Astrocyte (in vitro differentiated cells and primary cell): ENCODE measurements around the gene N4BP2. TPM values are rescaled to one million over a fixed set of nuclear protein-coding genes. Genes with fewer than 3 reads are reported as not detected.

Source experiments
- DNase-seq: peaks from one replicate; pipeline ENCODE4 v3.0.0-alpha.2; 2010; ENCODE audit warnings: low read depth
- FAIRE-seq: peaks from 2 replicates; lab custom pipeline; 2011; peaks lifted over from hg19 to GRCh38; lab: Jason Lieb, UNC
- H2AFZ ChIP-seq: 2 replicates; pipeline ENCODE4 v1.6.0; 2012; ENCODE audit warnings: low read depth, low read length, inconsistent platforms
- H3K27ac ChIP-seq: 2 replicates; pipeline ENCODE4 v1.5.1; 2011; ENCODE audit warnings: low read depth, low read length, inconsistent platforms
- H3K27me3 ChIP-seq: 2 replicates; pipeline ENCODE4 v1.6.0; 2011; ENCODE audit warnings: low read length, inconsistent platforms; ENCODE audit not compliant: insufficient read depth
- H3K36me3 ChIP-seq: 2 replicates; pipeline ENCODE4 v1.5.1; 2011; ENCODE audit warnings: low read length, inconsistent platforms; ENCODE audit not compliant: insufficient read depth
- H3K4me1 ChIP-seq: 2 replicates; pipeline ENCODE4 v1.5.1; 2011; ENCODE audit warnings: low read length, inconsistent platforms; ENCODE audit not compliant: insufficient read depth
- H3K4me2 ChIP-seq: 2 replicates; pipeline ENCODE4 v1.6.0; 2012; ENCODE audit warnings: low read length, inconsistent platforms
- H3K4me3 ChIP-seq: 2 replicates; pipeline ENCODE4 v1.5.1; 2011; ENCODE audit warnings: low read depth, mild to moderate bottlenecking, low read length, inconsistent platforms; ENCODE audit not compliant: insufficient read depth
- H3K79me2 ChIP-seq: 2 replicates; pipeline ENCODE4 v1.6.0; 2012; ENCODE audit warnings: mild to moderate bottlenecking, low read length, inconsistent platforms; ENCODE audit not compliant: insufficient read depth
- H3K9ac ChIP-seq: 2 replicates; pipeline ENCODE4 v1.6.0; 2012; ENCODE audit warnings: mild to moderate bottlenecking, low read length, inconsistent platforms
- H3K9me3 ChIP-seq: 2 replicates; pipeline ENCODE4 v1.5.1; 2012; ENCODE audit warnings: low read depth, mild to moderate bottlenecking, low read length, inconsistent platforms; ENCODE audit not compliant: insufficient read depth
- H4K20me1 ChIP-seq: 2 replicates; pipeline ENCODE4 v1.6.0; 2012; ENCODE audit warnings: low read length, inconsistent platforms; ENCODE audit not compliant: insufficient read depth
- H3K27ac Mint-ChIP-seq: one replicate; pipeline ENCODE4 v1.8.0; 2021; ENCODE audit warnings: mild to moderate bottlenecking, mixed read lengths; ENCODE audit not compliant: unreplicated experiment
- H3K27me3 Mint-ChIP-seq: one replicate; pipeline ENCODE4 v1.8.0; 2021; ENCODE audit warnings: low read depth, mixed read lengths; ENCODE audit not compliant: unreplicated experiment
- H3K36me3 Mint-ChIP-seq: one replicate; pipeline ENCODE4 v1.8.0; 2021; ENCODE audit warnings: low read depth, mixed read lengths; ENCODE audit not compliant: unreplicated experiment
- H3K4me1 Mint-ChIP-seq: one replicate; pipeline ENCODE4 v1.8.0; 2021; ENCODE audit warnings: low read depth, mixed read lengths; ENCODE audit not compliant: unreplicated experiment
- H3K4me3 Mint-ChIP-seq: one replicate; pipeline ENCODE4 v1.8.0; 2021; ENCODE audit warnings: mild to moderate bottlenecking, moderate library complexity, mixed read lengths; ENCODE audit not compliant: unreplicated experiment
- H3K9me3 Mint-ChIP-seq: one replicate; pipeline ENCODE4 v1.8.0; 2021; ENCODE audit warnings: mild to moderate bottlenecking, mixed read lengths; ENCODE audit not compliant: unreplicated experiment
- CTCF ChIP-seq: IDR thresholded peaks from 2 replicates; pipeline ENCODE4 v1.5.1; 2011; ENCODE audit warnings: low read depth, mild to moderate bottlenecking, inconsistent platforms, low read length, moderate library complexity; ENCODE audit not compliant: insufficient read depth
- EZH2 ChIP-seq: IDR thresholded peaks from 2 replicates; pipeline ENCODE4 v1.6.1; 2012; ENCODE audit warnings: mild to moderate bottlenecking, low read length, inconsistent platforms; ENCODE audit not compliant: insufficient read depth
- total RNA-seq: library from RNA; stranded (reverse); gene quantifications from 2 replicates; pipeline ENCODE4 v1.2.1, GENCODE V29; 2021

N4BP2 gene
- total RNA-seq, 1 donor from 2014 or later: 14.5 TPM

GRCh38 chr4:40121515-40121914 lies 64.9 kb downstream of the N4BP2 start:
- Histone ChIP-seq H3K4me2 (peak overlapping the region; percentile 68), H3K27ac (peak overlapping the region; percentile 71), H4K20me1 (no peaks in the 10 kb centered on the region), H3K9ac (peak overlapping the region; percentile 50), H3K9me3 (no peaks in the 10 kb centered on the region), H3K79me2 (no peaks in the 10 kb centered on the region), H3K27me3 (no peaks in the 10 kb centered on the region), H3K36me3 (peaks cover 4% of the 10 kb centered on the region), H3K4me3 (no peak overlapping the region), H3K4me1 (peaks cover 14% of the 10 kb centered on the region), H2AFZ (peak overlapping the region; percentile 32)
- DNase-seq (peak; percentile 87), FAIRE-seq (peak; percentile 64)
- H3K36me3 Mint-ChIP-seq: no peaks in the 10 kb centered on the region
- peaks cover 18% of the 10 kb centered on the region for H3K4me1 Mint-ChIP-seq
- H3K4me3 Mint-ChIP-seq: no peak overlapping the region
- TF ChIP-seq CTCF (no peak), EZH2 (no peak)
- H3K9me3 Mint-ChIP-seq: no peaks in the 10 kb centered on the region
- no peaks in the 10 kb centered on the region for H3K27me3 Mint-ChIP-seq
- H3K27ac Mint-ChIP-seq: peak overlapping the region; percentile 84

GRCh38 chr4:40122941-40123340 lies 66.3 kb downstream of the N4BP2 start:
- Histone ChIP-seq H4K20me1 (no peaks in the 10 kb centered on the region), H3K4me3 (no peak overlapping the region), H3K36me3 (peaks cover 4% of the 10 kb centered on the region), H3K27ac (no peak overlapping the region), H3K79me2 (no peaks in the 10 kb centered on the region), H3K9ac (no peak overlapping the region), H3K9me3 (no peaks in the 10 kb centered on the region), H2AFZ (no peak overlapping the region), H3K27me3 (no peaks in the 10 kb centered on the region), H3K4me1 (peaks cover 14% of the 10 kb centered on the region), H3K4me2 (no peak overlapping the region)
- FAIRE-seq (no peak), DNase-seq (no peak)
- H3K27me3 Mint-ChIP-seq: no peaks in the 10 kb centered on the region
- TF ChIP-seq EZH2 (no peak), CTCF (no peak)
- no peaks in the 10 kb centered on the region for H3K36me3 Mint-ChIP-seq
- H3K4me1 Mint-ChIP-seq: peaks cover 18% of the 10 kb centered on the region
- H3K9me3 Mint-ChIP-seq: no peaks in the 10 kb centered on the region
- no peak overlapping the region for H3K27ac Mint-ChIP-seq
- no peak overlapping the region for H3K4me3 Mint-ChIP-seq

- H3K27ac Mint-ChIP-seq: no peak overlapping the region
Measured at GRCh38 chr4:40124690-40125089, 68.0 kb downstream of the N4BP2 start.

More at GRCh38 chr4:40124690-40125089, 68.0 kb downstream of the N4BP2 start:
- DNase-seq (no peak), FAIRE-seq (no peak)
- Histone ChIP-seq H3K4me2 (no peak overlapping the region), H4K20me1 (no peaks in the 10 kb centered on the region), H3K4me1 (peaks cover 14% of the 10 kb centered on the region), H3K36me3 (peaks cover 4% of the 10 kb centered on the region), H3K9me3 (no peaks in the 10 kb centered on the region), H3K27ac (no peak overlapping the region), H3K27me3 (no peaks in the 10 kb centered on the region), H3K4me3 (no peak overlapping the region), H3K9ac (no peak overlapping the region), H2AFZ (no peak overlapping the region), H3K79me2 (no peaks in the 10 kb centered on the region)
- H3K4me3 Mint-ChIP-seq: no peak overlapping the region
- TF ChIP-seq EZH2: no peak
- no peak for TF ChIP-seq CTCF
- H3K27me3 Mint-ChIP-seq: no peaks in the 10 kb centered on the region
- H3K9me3 Mint-ChIP-seq: no peaks in the 10 kb centered on the region
- no peaks in the 10 kb centered on the region for H3K36me3 Mint-ChIP-seq
- H3K4me1 Mint-ChIP-seq: peaks cover 18% of the 10 kb centered on the region
